Neural cell (in vitro differentiated cells): ENCODE data around the gene FAM171A1. TPM values are rescaled to one million over a fixed set of nuclear protein-coding genes. Genes with fewer than 3 reads are reported as not detected.

Experiments used
- H2AFZ ChIP-seq: fragments of 200-600, 300-800 bp; sonication (generic), shearing (Covaris generic); 2 replicates; pipeline ENCODE4 v1.6.0; 2014; ENCODE audit warnings: low read depth, mild to moderate bottlenecking, antibody characterized with exemption, low read length, moderate library complexity
- H3F3A ChIP-seq: fragments of 200-600 bp; shearing (Covaris generic); 2 replicates; pipeline ENCODE4 v1.6.1; 2016; ENCODE audit warnings: mild to moderate bottlenecking, moderate library complexity, mixed read lengths, antibody characterized with exemption, low read length; ENCODE audit not compliant: insufficient read depth, poor library complexity, severe bottlenecking
- H3K27ac ChIP-seq: fragments of 200-600, 300-800 bp; sonication (generic), shearing (Covaris generic); 2 replicates; pipeline ENCODE4 v1.5.1; 2014; ENCODE audit warnings: mild to moderate bottlenecking, low read length, moderate library complexity
- H3K27me3 ChIP-seq: fragments of 300-800, 200-600 bp; sonication (generic), shearing (Covaris generic); 2 replicates; pipeline ENCODE4 v1.6.0; 2014; ENCODE audit warnings: mild to moderate bottlenecking, low read depth, low read length, moderate library complexity; ENCODE audit not compliant: insufficient read depth
- H3K36me3 ChIP-seq: fragments of 300-800, 200-600 bp; sonication (generic), shearing (Covaris generic); 2 replicates; pipeline ENCODE4 v1.5.1; 2014; ENCODE audit warnings: mild to moderate bottlenecking, antibody characterized with exemption, low read length, moderate library complexity; ENCODE audit not compliant: insufficient read depth
- H3K4me2 ChIP-seq: fragments of 300-800, 200-600 bp; sonication (generic), shearing (Covaris generic); 2 replicates; pipeline ENCODE4 v1.6.0; 2014; ENCODE audit warnings: mild to moderate bottlenecking, low read length
- H3K4me3 ChIP-seq: fragments of 300-800, 200-600 bp; sonication (generic), shearing (Covaris generic); 2 replicates; pipeline ENCODE4 v1.5.1; 2014; ENCODE audit warnings: mild to moderate bottlenecking, low read length, moderate library complexity
- H3K79me2 ChIP-seq: fragments of 200-600 bp; shearing (Covaris generic); replicated peaks from 2 replicates; pipeline ENCODE4 v1.6.0; 2014; ENCODE audit warnings: mild to moderate bottlenecking, low read length, moderate library complexity; ENCODE audit not compliant: insufficient read depth
- H3K9ac ChIP-seq: fragments of 300-800, 200-600 bp; sonication (generic), shearing (Covaris generic); 2 replicates; pipeline ENCODE4 v1.6.1; 2016; ENCODE audit warnings: mild to moderate bottlenecking, low read length, mixed read lengths
- H3K9me2 ChIP-seq: fragments of 200-600 bp; shearing (Covaris generic); 2 replicates; pipeline ENCODE4 v1.6.1; 2016; ENCODE audit warnings: mild to moderate bottlenecking, low read length, mixed read lengths; ENCODE audit not compliant: insufficient read depth
- H3K9me3 ChIP-seq: fragments of 200-600, 300-800 bp; sonication (generic), shearing (Covaris generic); 2 replicates; pipeline ENCODE4 v1.6.1; 2016; ENCODE audit warnings: mild to moderate bottlenecking, mixed run types, low read length, moderate library complexity, mixed read lengths
- H4K20me1 ChIP-seq: fragments of 200-600 bp; shearing (Covaris generic); 2 replicates; pipeline ENCODE4 v1.6.1; 2016; ENCODE audit warnings: mild to moderate bottlenecking, mixed run types; ENCODE audit not compliant: insufficient read depth
- EP300 ChIP-seq: fragments of 450-650 bp; conservative IDR thresholded peaks from 2 replicates; pipeline ENCODE4 v1.6.1; 2014; ENCODE audit warnings: antibody characterized with exemption, mild to moderate bottlenecking, moderate library complexity; ENCODE audit not compliant: poor library complexity, severe bottlenecking
- EZH2 ChIP-seq: fragments of 200-600, 300-800 bp; shearing (Covaris generic), sonication (generic); IDR thresholded peaks from 2 replicates; pipeline ENCODE4 v1.6.1; 2014; ENCODE audit warnings: antibody characterized with exemption, low read length, borderline replicate concordance, mild to moderate bottlenecking; ENCODE audit not compliant: insufficient read depth, poor library complexity, severe bottlenecking
- MXI1 ChIP-seq: fragments of 450-650 bp; conservative IDR thresholded peaks from 2 replicates; pipeline ENCODE4 v1.6.1; 2014; ENCODE audit warnings: antibody characterized with exemption, mild to moderate bottlenecking; ENCODE audit not compliant: poor library complexity, severe bottlenecking
- POLR2AphosphoS5 ChIP-seq: IDR thresholded peaks from 2 replicates; pipeline ENCODE4 v1.6.1; 2012
- RAD21 ChIP-seq: fragments of 450-650 bp; conservative IDR thresholded peaks from 2 replicates; pipeline ENCODE4 v1.6.1; 2014; ENCODE audit warnings: antibody characterized with exemption, mild to moderate bottlenecking, moderate library complexity
- REST ChIP-seq: IDR thresholded peaks from 2 replicates; pipeline ENCODE4 v1.6.1; 2012; ENCODE audit warnings: borderline replicate concordance
- SMC3 ChIP-seq: fragments of 450-650 bp; conservative IDR thresholded peaks from 2 replicates; pipeline ENCODE4 v1.6.1; 2014; ENCODE audit warnings: antibody characterized with exemption, mild to moderate bottlenecking, moderate library complexity; ENCODE audit not compliant: poor library complexity
- TAF1 ChIP-seq: IDR thresholded peaks from 2 replicates; pipeline ENCODE4 v1.6.1; 2012; ENCODE audit warnings: low read depth
- polyA plus RNA-seq: library from polyadenylated mRNA; depleted of rRNA; stranded (reverse); fragments of >200 nt; gene quantifications from 2 replicates; pipeline ENCODE4 v1.2.3, GENCODE V29; 2014
- TF ChIP-seq, protein P1 (sequence below): fragments of 450-650 bp; IDR thresholded peaks from 2 replicates; pipeline ENCODE4 v1.5.1; 2014; ENCODE audit warnings: antibody characterized with exemption, mild to moderate bottlenecking, moderate library complexity; ENCODE audit not compliant: poor library complexity, severe bottlenecking

The FAM171A1 gene
- polyA plus RNA-seq, 1 donor from 2014 or later: 28.8 TPM

- H3K27ac ChIP-seq: no peak overlapping the region
Measured at GRCh38 chr10:15352201-15352600, 18.9 kb downstream of the FAM171A1 start.

GRCh38 chr10:15351099-15351820 is 19.8 kb downstream of the FAM171A1 start:
- Histone ChIP-seq H2AFZ (no peak overlapping the region), H3K36me3 (no peaks in the 10 kb centered on the region), H3K9me2 (no peaks in the 10 kb centered on the region), H4K20me1 (no peaks in the 10 kb centered on the region), H3K9me3 (no peaks in the 10 kb centered on the region), H3F3A (no peaks in the 10 kb centered on the region), H3K79me2 (peaks cover 29% of the 10 kb centered on the region), H3K9ac (no peak overlapping the region), H3K27me3 (no peaks in the 10 kb centered on the region), H3K4me2 (no peak overlapping the region), H3K4me3 (no peak overlapping the region), H3K27ac (no peak overlapping the region)
- no peak for TF ChIP-seq REST
- TF ChIP-seq SMC3: no peak
- TF ChIP-seq, protein P1, sequence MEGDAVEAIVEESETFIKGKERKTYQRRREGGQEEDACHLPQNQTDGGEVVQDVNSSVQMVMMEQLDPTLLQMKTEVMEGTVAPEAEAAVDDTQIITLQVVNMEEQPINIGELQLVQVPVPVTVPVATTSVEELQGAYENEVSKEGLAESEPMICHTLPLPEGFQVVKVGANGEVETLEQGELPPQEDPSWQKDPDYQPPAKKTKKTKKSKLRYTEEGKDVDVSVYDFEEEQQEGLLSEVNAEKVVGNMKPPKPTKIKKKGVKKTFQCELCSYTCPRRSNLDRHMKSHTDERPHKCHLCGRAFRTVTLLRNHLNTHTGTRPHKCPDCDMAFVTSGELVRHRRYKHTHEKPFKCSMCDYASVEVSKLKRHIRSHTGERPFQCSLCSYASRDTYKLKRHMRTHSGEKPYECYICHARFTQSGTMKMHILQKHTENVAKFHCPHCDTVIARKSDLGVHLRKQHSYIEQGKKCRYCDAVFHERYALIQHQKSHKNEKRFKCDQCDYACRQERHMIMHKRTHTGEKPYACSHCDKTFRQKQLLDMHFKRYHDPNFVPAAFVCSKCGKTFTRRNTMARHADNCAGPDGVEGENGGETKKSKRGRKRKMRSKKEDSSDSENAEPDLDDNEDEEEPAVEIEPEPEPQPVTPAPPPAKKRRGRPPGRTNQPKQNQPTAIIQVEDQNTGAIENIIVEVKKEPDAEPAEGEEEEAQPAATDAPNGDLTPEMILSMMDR: no peak
- TF ChIP-seq MXI1: no peak
- no peak for TF ChIP-seq TAF1
- no peak for TF ChIP-seq EZH2

More at GRCh38 chr10:15352201-15352600, 18.9 kb downstream of the FAM171A1 start:
- Histone ChIP-seq H3K4me2 (no peak overlapping the region), H4K20me1 (no peaks in the 10 kb centered on the region), H3F3A (no peaks in the 10 kb centered on the region), H3K4me3 (no peak overlapping the region), H3K9ac (no peak overlapping the region), H3K9me2 (no peaks in the 10 kb centered on the region), H3K27me3 (no peaks in the 10 kb centered on the region), H3K36me3 (no peaks in the 10 kb centered on the region), H3K79me2 (peaks cover 31% of the 10 kb centered on the region), H3K9me3 (no peaks in the 10 kb centered on the region), H2AFZ (no peak overlapping the region)
- TF ChIP-seq EP300 (no peak), REST (no peak), SMC3 (no peak), TAF1 (no peak), POLR2AphosphoS5 (no peak), MXI1 (no peak), RAD21 (no peak), EZH2 (no peak)
- TF ChIP-seq, protein P1: no peak
